CD14-positive monocyte (primary cell): ENCODE results near the gene DOCK10. TPM values are rescaled to one million over a fixed set of nuclear protein-coding genes. Genes with fewer than 3 reads are reported as not detected.

ENCODE experiments used
- DNase-seq, 3 donors: peaks; one replicate each; pipeline ENCODE4 v3.0.0-alpha.2; 2011 to 2022
- H2AFZ ChIP-seq: 2 replicates; pipeline ENCODE4 v1.6.0; 2012; ENCODE audit warnings: mild to moderate bottlenecking, low read depth, low read length, inconsistent platforms; ENCODE audit not compliant: insufficient read depth, poor library complexity, severe bottlenecking
- H3K27ac ChIP-seq, 2 donors: 1 replicate in 1 of 2; 2 replicates in 1 of 2; pipeline ENCODE4 v1.5.1; 2012 to 2013; ENCODE audit warnings: low read length in 2 of 2, control low read depth in 1 of 2, inconsistent platforms in 1 of 2, low read depth in 1 of 2, mild to moderate bottlenecking in 1 of 2
- H3K27me3 ChIP-seq, 2 donors: one replicate each; pipeline versions ENCODE4 v1.6.0 to v1.6.1; 2011 to 2013; ENCODE audit warnings: low read length in 2 of 2; ENCODE audit not compliant: control insufficient read depth in 2 of 2, insufficient read depth in 2 of 2
- H3K36me3 ChIP-seq, 2 donors: replicated peaks in 1 of 2; 1 replicate in 1 of 2; 2 replicates in 1 of 2; pipeline versions ENCODE4 v1.5.1 to v1.6.1; 2012 to 2013; ENCODE audit warnings: low read length in 2 of 2, control low read depth in 1 of 2, inconsistent platforms in 1 of 2, mild to moderate bottlenecking in 1 of 2; ENCODE audit not compliant: insufficient read depth in 2 of 2, control insufficient read depth in 1 of 2
- H3K4me1 ChIP-seq, 2 donors: 1 replicate in 1 of 2; 2 replicates in 1 of 2; pipeline versions ENCODE4 v1.5.1 to v1.6.1; 2012 to 2013; ENCODE audit warnings: low read length in 2 of 2, control low read depth in 1 of 2, inconsistent platforms in 1 of 2, mild to moderate bottlenecking in 1 of 2, moderate library complexity in 1 of 2; ENCODE audit not compliant: insufficient read depth in 2 of 2, control insufficient read depth in 1 of 2
- H3K4me2 ChIP-seq: replicated peaks from 2 replicates; pipeline ENCODE3; 2012; ENCODE audit warnings: low read length, moderate library complexity, mild to moderate bottlenecking; ENCODE audit not compliant: poor library complexity, severe bottlenecking; ENCODE audit errors: extremely low read depth
- H3K4me3 ChIP-seq, 3 experiments: fragments of 200-600 bp in 1 of 3; sonication (generic) in 1 of 3; replicated peaks in 1 of 3; 1 replicate in 2 of 3; 2 replicates in 1 of 3; pipeline ENCODE4 v1.5.1; 2011 to 2013; ENCODE audit warnings: low read length in 3 of 3, mild to moderate bottlenecking in 3 of 3, control low read depth in 2 of 3, low read depth in 2 of 3, inconsistent platforms in 1 of 3, moderate library complexity in 1 of 3
- H3K79me2 ChIP-seq: 2 replicates; pipeline ENCODE4 v1.6.0; 2012; ENCODE audit warnings: mild to moderate bottlenecking, control low read depth, inconsistent platforms, low read length, moderate library complexity; ENCODE audit not compliant: insufficient read depth
- H3K9ac ChIP-seq: 2 replicates; pipeline ENCODE4 v1.6.0; 2017; ENCODE audit warnings: low read length, mild to moderate bottlenecking; ENCODE audit not compliant: insufficient read depth, poor library complexity, severe bottlenecking
- H3K9me3 ChIP-seq, 2 donors: replicated peaks in 1 of 2; 1 replicate in 1 of 2; 2 replicates in 1 of 2; pipeline versions ENCODE4 v1.5.1 to v1.6.1; 2012 to 2013; ENCODE audit warnings: low read length in 2 of 2, control low read depth in 1 of 2; ENCODE audit not compliant: control insufficient read depth in 1 of 2, insufficient read depth in 1 of 2
- H4K20me1 ChIP-seq: 2 replicates; pipeline ENCODE4 v1.6.0; 2012; ENCODE audit warnings: mild to moderate bottlenecking, low read length, control low read depth, moderate library complexity; ENCODE audit not compliant: insufficient read depth
- H3K27ac Mint-ChIP-seq, 7 donors: one replicate each; pipeline ENCODE4 v1.8.0; 2020; ENCODE audit warnings: mild to moderate bottlenecking in 7 of 7, mixed read lengths in 7 of 7, moderate library complexity in 6 of 7, inconsistent platforms in 2 of 7
- H3K27me3 Mint-ChIP-seq, 3 donors: one replicate each; pipeline ENCODE4 v1.8.0; 2021 to 2022; ENCODE audit warnings: low read depth in 3 of 3, mild to moderate bottlenecking in 3 of 3, mixed read lengths in 3 of 3, moderate library complexity in 3 of 3, inconsistent platforms in 1 of 3
- H3K36me3 Mint-ChIP-seq, 2 donors: one replicate each; pipeline ENCODE4 v1.8.0; 2020; ENCODE audit warnings: mixed read lengths in 2 of 2, inconsistent platforms in 1 of 2, mild to moderate bottlenecking in 1 of 2
- H3K4me1 Mint-ChIP-seq: one replicate; pipeline ENCODE4 v1.8.0; 2020; ENCODE audit warnings: mild to moderate bottlenecking, mixed read lengths
- H3K4me3 Mint-ChIP-seq, 2 donors: one replicate each; pipeline ENCODE4 v1.8.0; 2020; ENCODE audit warnings: mild to moderate bottlenecking in 2 of 2, mixed read lengths in 2 of 2, moderate library complexity in 1 of 2
- H3K9me3 Mint-ChIP-seq, 7 donors: one replicate each; pipeline ENCODE4 v1.8.0; 2020 to 2022; ENCODE audit warnings: mixed read lengths in 7 of 7, mild to moderate bottlenecking in 6 of 7, moderate library complexity in 6 of 7, inconsistent platforms in 2 of 7
- WGBS: methylation state at CpG from one replicate; pipeline ENCODE4 v1.1.5; 2013; ENCODE audit warnings: missing lambda C conversion rate; ENCODE audit not compliant: insufficient coverage; 5-methylcytosine and 5-hydroxymethylcytosine counted together
- intact Hi-C, 2 donors: fragments of 100-400 bp; cut with micrococcal nuclease; formaldehyde crosslinking; loops; one replicate each; pipeline versions ENCODE4 v1.15.0 to v1.15.1; 2023
- polyA plus RNA-seq, 3 donors: library from polyadenylated mRNA; depleted of rRNA in 1 of 3; unstranded in 2 of 3; stranded (reverse) in 1 of 3; fragments of 300-500 nt in 2 of 3; fragments of >200 nt in 1 of 3; fragmentation: Illumina TruSeq in 2 of 3; gene quantifications; 1 replicate in 2 of 3; 2 replicates in 1 of 3; pipeline ENCODE4 v1.2.3, GENCODE V29; 2012 to 2021
- TF ChIP-seq, protein P1 (sequence below): fragments of 200-600 bp; IDR thresholded peaks from one replicate; pipeline ENCODE4 v1.8.0; 2022; ENCODE audit warnings: antibody characterized with exemption, mild to moderate bottlenecking

The DOCK10 gene
- polyA plus RNA-seq, 3 donors = 9.5 to 30.9 (median 16.5) TPM

DNA sequence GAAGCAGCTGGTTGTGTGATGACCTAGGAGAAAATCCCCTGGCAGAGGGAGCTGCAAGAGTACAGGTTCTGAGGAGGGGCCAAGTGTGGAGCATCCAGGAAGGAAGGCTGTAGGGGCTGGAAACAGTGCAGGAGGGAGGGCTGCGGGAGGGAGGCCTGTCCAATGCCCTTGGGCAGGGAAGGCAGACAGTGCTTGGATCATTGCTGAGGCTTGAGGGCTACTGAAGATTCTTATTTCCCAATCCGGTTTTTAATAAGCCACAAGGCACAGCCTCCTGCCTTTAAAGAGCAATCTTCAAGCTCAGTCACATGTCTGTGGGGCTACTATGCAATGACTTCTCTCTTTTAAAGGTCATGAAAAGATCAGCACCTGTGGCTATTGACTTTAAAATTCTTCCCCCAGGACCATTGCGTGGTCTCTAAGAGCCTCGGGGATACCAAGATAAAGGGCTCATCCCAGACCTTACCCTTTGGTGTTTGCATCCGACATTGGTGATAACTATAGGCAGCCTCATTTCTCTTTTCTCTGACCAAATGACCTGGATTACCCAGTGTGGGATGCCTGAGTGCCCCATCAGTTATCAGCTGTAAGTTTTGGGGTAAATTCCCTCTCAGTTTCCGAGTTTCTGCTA lies 149.6 kb downstream of the DOCK10 start:
- H3K27me3 ChIP-seq = no peaks in the 10 kb centered on the region
- peaks cover 57% of the 10 kb centered on the region for H3K4me1 Mint-ChIP-seq

DNA sequence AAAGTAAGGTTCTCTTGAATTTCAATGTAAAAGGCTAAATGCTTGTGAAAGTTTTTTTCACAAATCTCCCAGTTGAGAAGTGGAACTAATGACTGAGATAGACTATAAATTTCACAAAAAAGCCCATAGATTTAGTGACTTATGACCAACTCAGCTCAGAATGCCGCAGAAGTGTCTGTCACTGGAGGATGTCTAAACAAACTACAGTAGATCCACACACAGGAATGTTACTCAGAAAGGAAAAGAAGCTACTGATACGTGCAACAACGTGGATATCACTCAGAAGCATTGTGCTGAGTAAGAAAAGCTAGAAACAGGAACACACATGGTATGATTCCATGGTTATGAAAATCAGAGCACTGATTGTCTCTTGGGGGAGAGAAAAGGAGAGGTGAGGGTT lies 151.9 kb downstream of the DOCK10 start:
- intact Hi-C loops = loop anchor here in 1 of 2 donors (10.0 kb wide), 1 partner anchor 54 kb away; no protein-coding TSS in a partner anchor
- H3K9me3 ChIP-seq = no peaks in the 10 kb centered on the region
- H2AFZ ChIP-seq = no peak overlapping the region
- H4K20me1 ChIP-seq = no peaks in the 10 kb centered on the region
- Mint-ChIP-seq H3K27me3 (peaks cover 0 to 2% (median 0%) of the 10 kb centered on the region in 3 donors), H3K9me3 (no peaks in the 10 kb centered on the region), H3K4me1 (peaks cover 69% of the 10 kb centered on the region), H3K27ac (peak overlapping the region in 6 of 7 donors; percentile 9 to 70 (median 44)), H3K36me3 (peaks cover 29 to 31% of the 10 kb centered on the region in 2 donors), H3K4me3 (no peak overlapping the region)
- no peak overlapping the region for H3K9ac ChIP-seq
- H3K4me2 ChIP-seq = no peak overlapping the region
- H3K4me1 ChIP-seq = peaks cover 64 to 71% of the 10 kb centered on the region in 2 donors
- peak overlapping the region in 1 of 2 donors; percentile 34 for H3K27ac ChIP-seq
- TF ChIP-seq, protein P1, sequence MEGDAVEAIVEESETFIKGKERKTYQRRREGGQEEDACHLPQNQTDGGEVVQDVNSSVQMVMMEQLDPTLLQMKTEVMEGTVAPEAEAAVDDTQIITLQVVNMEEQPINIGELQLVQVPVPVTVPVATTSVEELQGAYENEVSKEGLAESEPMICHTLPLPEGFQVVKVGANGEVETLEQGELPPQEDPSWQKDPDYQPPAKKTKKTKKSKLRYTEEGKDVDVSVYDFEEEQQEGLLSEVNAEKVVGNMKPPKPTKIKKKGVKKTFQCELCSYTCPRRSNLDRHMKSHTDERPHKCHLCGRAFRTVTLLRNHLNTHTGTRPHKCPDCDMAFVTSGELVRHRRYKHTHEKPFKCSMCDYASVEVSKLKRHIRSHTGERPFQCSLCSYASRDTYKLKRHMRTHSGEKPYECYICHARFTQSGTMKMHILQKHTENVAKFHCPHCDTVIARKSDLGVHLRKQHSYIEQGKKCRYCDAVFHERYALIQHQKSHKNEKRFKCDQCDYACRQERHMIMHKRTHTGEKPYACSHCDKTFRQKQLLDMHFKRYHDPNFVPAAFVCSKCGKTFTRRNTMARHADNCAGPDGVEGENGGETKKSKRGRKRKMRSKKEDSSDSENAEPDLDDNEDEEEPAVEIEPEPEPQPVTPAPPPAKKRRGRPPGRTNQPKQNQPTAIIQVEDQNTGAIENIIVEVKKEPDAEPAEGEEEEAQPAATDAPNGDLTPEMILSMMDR = no peak
- 48% methylated on average over 3 of the region's 3 CpGs for WGBS
- H3K36me3 ChIP-seq = peaks cover 4 to 8% of the 10 kb centered on the region in 2 donors
- H3K79me2 ChIP-seq = peaks cover 32% of the 10 kb centered on the region
- DNase-seq = peak in 2 of 3 donors; percentile 34 to 41
- H3K27me3 ChIP-seq = no peaks in the 10 kb centered on the region
- H3K4me3 ChIP-seq = no peak overlapping the region

More for the DNA sequence above, 149.6 kb downstream of the DOCK10 start:
- 41% methylated on average over 3 of the region's 6 CpGs for WGBS
- H4K20me1 ChIP-seq = no peaks in the 10 kb centered on the region
- peaks cover 27 to 34% of the 10 kb centered on the region in 2 donors for H3K36me3 Mint-ChIP-seq
- no peaks in the 10 kb centered on the region for H3K9me3 ChIP-seq
- TF ChIP-seq, protein P1 = no peak
- H3K27ac Mint-ChIP-seq = peak overlapping the region; percentile 84 to 97 (median 88)
- intact Hi-C loops = loop anchor here in 1 of 2 donors (10.0 kb wide), 1 partner anchor 52 kb away; no protein-coding TSS in a partner anchor
- peaks cover 8% of the 10 kb centered on the region in 2 donors for H3K36me3 ChIP-seq
- H3K4me2 ChIP-seq = no peak overlapping the region
- no peak overlapping the region for H3K9ac ChIP-seq
- H3K27ac ChIP-seq = peak overlapping the region; percentile 41 to 70
- no peak overlapping the region for H3K4me3 ChIP-seq
- no peaks in the 10 kb centered on the region for H3K9me3 Mint-ChIP-seq
- DNase-seq = peak; percentile 51 to 81 (median 57)
- no peak overlapping the region for H2AFZ ChIP-seq
- no peak overlapping the region for H3K4me3 Mint-ChIP-seq
- peaks cover 51 to 55% of the 10 kb centered on the region in 2 donors for H3K4me1 ChIP-seq
- H3K27me3 Mint-ChIP-seq = peaks cover 0 to 2% (median 0%) of the 10 kb centered on the region in 3 donors
- peaks cover 35% of the 10 kb centered on the region for H3K79me2 ChIP-seq
